ENCODE data around the gene MYL7. TPM values are rescaled to one million over a fixed set of nuclear protein-coding genes. Genes with fewer than 3 reads are reported as not detected.

Gene MYL7
- total RNA-seq, 1 experiment from 2014 or later, result not detected

GRCh38 chr7:44153948-44154335 lies 12.8 kb upstream of the MYL7 start:
- DNase-seq (ENCODE audit: low read depth, low spot score) (no peak), ATAC-seq (no peak)
- no peaks in the 10 kb centered on the region for H3K36me3 ChIP-seq (ENCODE audit: control insufficient read depth, insufficient read depth, low read length)
- H3K27me3 ChIP-seq (ENCODE audit: control insufficient read depth, insufficient read depth, low read length), result no peaks in the 10 kb centered on the region
- H3K9me3 ChIP-seq (ENCODE audit: control insufficient read depth, insufficient read depth, low read depth, low read length), result no peaks in the 10 kb centered on the region
- ChIA-PET CTCF (interaction anchor here (0.6 kb wide), 1 partner anchor 30 kb away, joined by 3 read pairs; the partner anchor contains the start of gene POLD2), POLR2A (no interaction called here)
- TF ChIP-seq, protein P1, sequence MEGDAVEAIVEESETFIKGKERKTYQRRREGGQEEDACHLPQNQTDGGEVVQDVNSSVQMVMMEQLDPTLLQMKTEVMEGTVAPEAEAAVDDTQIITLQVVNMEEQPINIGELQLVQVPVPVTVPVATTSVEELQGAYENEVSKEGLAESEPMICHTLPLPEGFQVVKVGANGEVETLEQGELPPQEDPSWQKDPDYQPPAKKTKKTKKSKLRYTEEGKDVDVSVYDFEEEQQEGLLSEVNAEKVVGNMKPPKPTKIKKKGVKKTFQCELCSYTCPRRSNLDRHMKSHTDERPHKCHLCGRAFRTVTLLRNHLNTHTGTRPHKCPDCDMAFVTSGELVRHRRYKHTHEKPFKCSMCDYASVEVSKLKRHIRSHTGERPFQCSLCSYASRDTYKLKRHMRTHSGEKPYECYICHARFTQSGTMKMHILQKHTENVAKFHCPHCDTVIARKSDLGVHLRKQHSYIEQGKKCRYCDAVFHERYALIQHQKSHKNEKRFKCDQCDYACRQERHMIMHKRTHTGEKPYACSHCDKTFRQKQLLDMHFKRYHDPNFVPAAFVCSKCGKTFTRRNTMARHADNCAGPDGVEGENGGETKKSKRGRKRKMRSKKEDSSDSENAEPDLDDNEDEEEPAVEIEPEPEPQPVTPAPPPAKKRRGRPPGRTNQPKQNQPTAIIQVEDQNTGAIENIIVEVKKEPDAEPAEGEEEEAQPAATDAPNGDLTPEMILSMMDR (IDR thresholded peaks at IDR 0.05), result no peak
- no peak for TF ChIP-seq TCF7L2 (IDR thresholded peaks at IDR 0.05; ENCODE audit: low read depth, low read length)
- H3K4me1 ChIP-seq (ENCODE audit: control insufficient read depth, insufficient read depth, low read length), result 0 out of 2 replicates have a peak, but pooled peaks cover 4% of the 10 kb centered on the region
- intact Hi-C loops (cut with micrococcal nuclease; ENCODE audit: unreplicated experiment), result no loop called here
- H3K4me3 ChIP-seq (ENCODE audit: low read depth in 2 of 2, low read length in 2 of 2), result no peak overlapping the region
- H3K27ac ChIP-seq (ENCODE audit: low read length), result no peak overlapping the region
- BruUV-seq (replicated peaks), result no TSS peak
- in situ Hi-C loops (cut with HindIII; ENCODE audit: low pct_unique_long_range_greater_than_20kb, low sequenced_read_pairs), result no loop called here

DNA sequence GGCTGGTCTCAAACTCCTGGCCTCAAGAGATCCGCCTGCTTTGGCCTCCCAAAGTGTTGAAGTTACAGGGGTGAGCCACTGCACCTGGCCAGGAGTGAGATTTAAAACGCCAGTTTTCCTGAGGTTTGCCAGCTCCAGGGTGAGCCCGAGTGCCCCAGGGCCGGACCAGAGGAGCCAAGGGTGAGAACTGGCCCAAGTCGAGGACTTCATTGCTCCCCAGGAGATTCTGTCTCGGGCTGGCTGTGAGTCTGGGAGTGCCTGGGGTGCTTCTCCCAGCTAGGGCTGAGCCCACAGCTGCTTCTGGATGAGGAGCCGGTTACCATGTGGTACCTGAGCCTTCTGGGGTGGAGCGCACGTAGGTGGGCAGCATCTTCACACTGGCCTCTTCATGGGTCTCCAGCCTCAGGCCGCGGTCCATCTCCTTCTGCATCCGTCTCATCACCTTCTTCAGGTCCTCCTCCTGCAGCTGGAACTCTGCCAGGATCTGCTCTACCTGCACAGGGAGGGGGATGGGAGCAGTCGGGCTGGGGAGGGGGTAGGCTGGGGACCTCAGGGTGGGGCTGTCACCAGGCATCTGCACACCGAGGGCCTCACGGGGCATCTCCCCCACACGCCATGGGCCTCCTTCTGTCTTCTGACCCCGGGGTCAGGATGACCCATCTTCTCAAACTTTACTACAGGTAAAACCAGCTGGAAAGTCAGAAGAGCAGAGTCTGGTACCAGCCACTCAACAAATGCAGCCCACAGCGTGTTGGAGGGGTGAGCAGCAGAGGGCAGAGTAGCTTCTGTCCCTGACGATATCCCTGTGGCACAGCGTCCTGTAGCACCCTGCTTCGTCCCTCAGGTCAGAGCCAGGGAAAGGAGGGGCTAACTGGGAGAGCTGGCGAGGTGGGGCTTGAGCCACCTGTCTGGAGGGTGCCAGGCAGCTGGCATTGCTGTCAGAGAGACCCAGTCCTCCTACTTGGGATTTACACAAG lies 12.1 kb upstream of the MYL7 start:
- Histone ChIP-seq H3K27me3 (ENCODE audit: control insufficient read depth, insufficient read depth, low read length) (no peaks in the 10 kb centered on the region), H3K9me3 (ENCODE audit: control insufficient read depth, insufficient read depth, low read depth, low read length) (no peaks in the 10 kb centered on the region), H3K36me3 (ENCODE audit: control insufficient read depth, insufficient read depth, low read length) (no peaks in the 10 kb centered on the region), H3K4me3 (ENCODE audit: low read depth in 2 of 2, low read length in 2 of 2) (no peak overlapping the region), H3K4me1 (ENCODE audit: control insufficient read depth, insufficient read depth, low read length) (0 out of 2 replicates have a peak, but pooled peaks cover 4% of the 10 kb centered on the region), H3K27ac (ENCODE audit: low read length) (no peak overlapping the region)
- ATAC-seq (peak; percentile 44; the same call in 1 of the 2 replicates), DNase-seq (ENCODE audit: low read depth, low spot score) (no peak)
- in situ Hi-C loops (cut with HindIII; ENCODE audit: low pct_unique_long_range_greater_than_20kb, low sequenced_read_pairs), result no loop called here
- intact Hi-C loops (cut with micrococcal nuclease; ENCODE audit: unreplicated experiment), result no loop called here
- BruUV-seq (replicated peaks), result no TSS peak
- TF ChIP-seq, protein P1 (IDR thresholded peaks at IDR 0.05), result no peak
- no peak for TF ChIP-seq TCF7L2 (IDR thresholded peaks at IDR 0.05; ENCODE audit: low read depth, low read length)
- no peak for TF ChIP-seq SIN3A (IDR thresholded peaks at IDR 0.05; ENCODE audit: borderline replicate concordance, insufficient read depth, low read depth, low read length)
- no peak for TF ChIP-seq REST (IDR thresholded peaks at IDR 0.05; ENCODE audit: insufficient read depth in 1 of 2, low read depth in 2 of 2, low read length in 1 of 2)
- CTCF ChIA-PET, result no interaction called here
- POLR2A ChIA-PET, result no interaction called here

Data from Panc1 (cell line).